Skeletal muscle tissue (tissue), 4 donors: ENCODE measurements around the gene OTUB1. TPM values are rescaled to one million over a fixed set of nuclear protein-coding genes. Genes with fewer than 3 reads are reported as not detected.

Experiments
- H3K27ac ChIP-seq: one replicate; pipeline ENCODE4 v1.7.0; 2013; ENCODE audit warnings: mild to moderate bottlenecking, low read depth, low read length, inconsistent platforms
- H3K27me3 ChIP-seq, 3 donors: one replicate each; pipeline ENCODE4 v1.7.0; 2013; ENCODE audit warnings: low read length in 3 of 3; ENCODE audit not compliant: control insufficient read depth in 3 of 3, insufficient read depth in 3 of 3
- H3K36me3 ChIP-seq, 3 donors: one replicate each; pipeline ENCODE4 v1.7.0; 2013; ENCODE audit warnings: low read length in 3 of 3; ENCODE audit not compliant: control insufficient read depth in 3 of 3, insufficient read depth in 3 of 3
- H3K4me1 ChIP-seq, 3 donors: one replicate each; pipeline ENCODE4 v1.7.0; 2013; ENCODE audit warnings: low read length in 3 of 3, mild to moderate bottlenecking in 3 of 3; ENCODE audit not compliant: control insufficient read depth in 3 of 3, insufficient read depth in 3 of 3
- H3K4me3 ChIP-seq, 3 donors: one replicate each; pipeline ENCODE4 v1.7.0; 2013; ENCODE audit warnings: low read length in 3 of 3
- H3K9ac ChIP-seq, 3 donors: one replicate each; pipeline ENCODE4 v1.7.0; 2013; ENCODE audit warnings: low read length in 3 of 3, mild to moderate bottlenecking in 3 of 3, moderate library complexity in 2 of 3, low read depth in 1 of 3
- H3K9me3 ChIP-seq, 3 donors: one replicate each; pipeline ENCODE4 v1.7.0; 2013; ENCODE audit warnings: low read length in 3 of 3; ENCODE audit not compliant: control insufficient read depth in 3 of 3
- total RNA-seq: library from RNA; depleted of rRNA; stranded (reverse); fragments of >200 nt; gene quantifications from one replicate; pipeline ENCODE4 v1.2.3, GENCODE V29; 2014
- donor health status: Osteomylitis.

Gene OTUB1
- total RNA-seq, 1 donor from 2014 or later: 18.3 TPM

- Histone ChIP-seq H3K36me3 (no peaks in the 10 kb centered on the region), H3K27ac (no peak overlapping the region), H3K9ac (peak overlapping the region in 1 of 3 donors; percentile 8), H3K9me3 (no peaks in the 10 kb centered on the region), H3K4me1 (peaks cover 0 to 33% (median 26%) of the 10 kb centered on the region in 3 donors), H3K27me3 (peaks cover 0 to under 1% (median 0%) of the 10 kb centered on the region in 3 donors), H3K4me3 (no peak overlapping the region)
Measured at GRCh38 chr11:64029773-64030172, 43.5 kb downstream of the OTUB1 start.

- H3K4me1 ChIP-seq: peaks cover 4 to 35% (median 27%) of the 10 kb centered on the region in 3 donors
- H3K4me3 ChIP-seq: no peak overlapping the region
- no peaks in the 10 kb centered on the region for H3K36me3 ChIP-seq
- peaks cover 0 to 5% (median 0%) of the 10 kb centered on the region in 3 donors for H3K27me3 ChIP-seq
- H3K27ac ChIP-seq: no peak overlapping the region
- no peak overlapping the region for H3K9ac ChIP-seq
- no peaks in the 10 kb centered on the region for H3K9me3 ChIP-seq
Measured at GRCh38 chr11:64031001-64031400, 44.8 kb downstream of the OTUB1 start.

GRCh38 chr11:64032050-64032449 lies 45.8 kb downstream of the OTUB1 start:
- no peaks in the 10 kb centered on the region for H3K36me3 ChIP-seq
- H3K4me3 ChIP-seq: no peak overlapping the region
- H3K4me1 ChIP-seq: peaks cover 4 to 40% (median 33%) of the 10 kb centered on the region in 3 donors
- no peak overlapping the region for H3K27ac ChIP-seq
- H3K27me3 ChIP-seq: peaks cover 0 to 5% (median 0%) of the 10 kb centered on the region in 3 donors
- H3K9ac ChIP-seq: peak overlapping the region in 1 of 3 donors; percentile 25
- H3K9me3 ChIP-seq: no peaks in the 10 kb centered on the region

GRCh38 chr11:64034411-64034811 lies 48.2 kb downstream of the OTUB1 start:
- Histone ChIP-seq H3K4me1 (peaks cover 4 to 52% (median 38%) of the 10 kb centered on the region in 3 donors), H3K9me3 (no peaks in the 10 kb centered on the region), H3K27ac (no peak overlapping the region), H3K27me3 (peaks cover 0 to 5% (median 0%) of the 10 kb centered on the region in 3 donors), H3K9ac (peak overlapping the region in 1 of 3 donors; percentile 16), H3K36me3 (no peaks in the 10 kb centered on the region), H3K4me3 (no peak overlapping the region)

GRCh38 chr11:64035081-64035524 lies 48.9 kb downstream of the OTUB1 start:
- H3K36me3 ChIP-seq: no peaks in the 10 kb centered on the region
- peak overlapping the region in 1 of 3 donors; percentile 16 for H3K9ac ChIP-seq
- no peak overlapping the region for H3K27ac ChIP-seq
- H3K9me3 ChIP-seq: no peaks in the 10 kb centered on the region
- peak overlapping the region in 1 of 3 donors; percentile 13 for H3K4me3 ChIP-seq
- peaks cover 0 to 5% (median 0%) of the 10 kb centered on the region in 3 donors for H3K27me3 ChIP-seq
- H3K4me1 ChIP-seq: peaks cover 4 to 52% (median 38%) of the 10 kb centered on the region in 3 donors

GRCh38 chr11:64035576-64035975 lies 49.3 kb downstream of the OTUB1 start, which contains the start of gene FLRT1:
Gene FLRT1, plus strand, starts transcription at chr11:64035931. Its CDS starts 80,337 bp downstream, at chr11:64116268.
- Histone ChIP-seq H3K9me3 (no peaks in the 10 kb centered on the region), H3K27me3 (peaks cover 0 to 5% (median 0%) of the 10 kb centered on the region in 3 donors), H3K27ac (peak within 1 kb of the TSS; percentile 30), H3K4me3 (peak within 1 kb of the TSS in 2 of 3 donors; percentile 48 to 58), H3K4me1 (peaks cover 4 to 52% (median 38%) of the 10 kb centered on the region in 3 donors), H3K9ac (peak within 1 kb of the TSS in 2 of 3 donors; percentile 54 to 64), H3K36me3 (no peaks in the 10 kb centered on the region)

GRCh38 chr11:64036087-64037026 lies 50.1 kb downstream of the OTUB1 start:
- H3K4me1 ChIP-seq: peaks cover 4 to 49% (median 35%) of the 10 kb centered on the region in 3 donors
- no peaks in the 10 kb centered on the region for H3K36me3 ChIP-seq
- peaks cover 0 to 5% (median 0%) of the 10 kb centered on the region in 3 donors for H3K27me3 ChIP-seq
- H3K9me3 ChIP-seq: no peaks in the 10 kb centered on the region
- H3K27ac ChIP-seq: peak overlapping the region; percentile 30
- peak overlapping the region in 2 of 3 donors; percentile 48 to 58 for H3K4me3 ChIP-seq
- peak overlapping the region in 2 of 3 donors; percentile 54 to 64 for H3K9ac ChIP-seq

- Histone ChIP-seq H3K4me1 (peaks cover 4 to 42% (median 30%) of the 10 kb centered on the region in 3 donors), H3K9me3 (no peaks in the 10 kb centered on the region), H3K4me3 (peak overlapping the region in 2 of 3 donors; percentile 22 to 48), H3K9ac (peak overlapping the region; percentile 33 to 64 (median 53)), H3K27ac (peak overlapping the region; percentile 30), H3K36me3 (no peaks in the 10 kb centered on the region), H3K27me3 (peaks cover 0 to 5% (median 0%) of the 10 kb centered on the region in 3 donors)
Measured at GRCh38 chr11:64037027-64037634, 50.9 kb downstream of the OTUB1 start.

GRCh38 chr11:64038500-64038899 lies 52.3 kb downstream of the OTUB1 start:
- Histone ChIP-seq H3K4me1 (peaks cover 4 to 36% (median 23%) of the 10 kb centered on the region in 3 donors), H3K9me3 (no peaks in the 10 kb centered on the region), H3K9ac (no peak overlapping the region), H3K4me3 (no peak overlapping the region), H3K27ac (no peak overlapping the region), H3K36me3 (no peaks in the 10 kb centered on the region), H3K27me3 (peaks cover 0 to 5% (median 0%) of the 10 kb centered on the region in 3 donors)
